ENCODE results near the gene BTBD6. TPM values are rescaled to one million over a fixed set of nuclear protein-coding genes. Genes with fewer than 3 reads are reported as not detected.

The BTBD6 gene
- total and polyA plus RNA-seq, 2 of the 8 experiments (the other 6 are each of a cell fraction or from before 2014, with no cell fraction given): 10.1 to 10.2 TPM

DNA sequence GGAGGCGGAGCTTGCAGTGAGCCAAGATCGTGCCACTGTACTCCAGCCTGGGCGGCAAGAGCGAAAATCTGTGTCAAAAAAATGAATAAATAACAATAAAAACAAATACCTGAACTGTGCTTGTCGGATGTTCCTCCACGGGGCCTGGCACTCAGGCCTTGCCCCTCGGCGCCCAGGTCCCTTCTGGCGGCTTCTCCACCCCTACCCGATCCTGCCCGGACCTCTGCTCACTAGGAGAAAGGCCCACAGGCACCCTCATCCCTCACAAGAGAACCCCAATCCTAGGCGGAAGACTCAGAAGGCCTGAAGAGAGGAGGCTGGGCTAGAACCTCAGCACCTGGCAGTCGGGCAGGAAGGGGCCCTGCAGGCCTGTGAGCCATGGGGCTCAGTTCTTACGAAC, 21.0 kb upstream of the BTBD6 start:
- H2AK5ac ChIP-seq (ENCODE audit: low read depth, low read length): no peak overlapping the region
- H2BK12ac ChIP-seq (ENCODE audit: low read depth, low read length): no peak overlapping the region
- H3K23me2 ChIP-seq (ENCODE audit: low read depth, low read length): peaks cover 2% of the 10 kb centered on the region; the same call in 1 of the 2 replicates
- FAIRE-seq (no peak), DNase-seq (ENCODE audit: low read depth in 1 of 2, low spot score in 2 of 2) (no peak)
- H2AFZ ChIP-seq (ENCODE audit: low read length): no peak overlapping the region
- no peaks in the 10 kb centered on the region for H3K79me2 ChIP-seq (ENCODE audit: control insufficient read depth in 1 of 2, insufficient read depth in 2 of 2, low read length in 2 of 2)
- H3K18ac ChIP-seq (ENCODE audit: extremely low read depth, low read length): no peak overlapping the region
- no peak overlapping the region for H2BK5ac ChIP-seq (ENCODE audit: low read depth, low read length)
- H3K4me2 ChIP-seq (ENCODE audit: insufficient read depth in 1 of 2, low read depth in 2 of 2, low read length in 2 of 2): no peak overlapping the region
- H3K27me3 ChIP-seq (replicated peaks in 1 of 4; ENCODE audit: control insufficient read depth in 3 of 4, extremely low read depth in 1 of 4, insufficient read depth in 3 of 4, low read length in 3 of 4): no peaks in the 10 kb centered on the region
- H2BK20ac ChIP-seq (ENCODE audit: low read length): no peak overlapping the region
- H3K23ac ChIP-seq (ENCODE audit: insufficient read length): no peak overlapping the region
- H3K27ac ChIP-seq (ENCODE audit: low read depth, low read length): no peak overlapping the region
- H3K4me3 ChIP-seq (ENCODE audit: extremely low read depth in 1 of 4, insufficient read depth in 2 of 4, low read depth in 3 of 4, low read length in 4 of 4): no peak overlapping the region
- H4K91ac ChIP-seq (replicated peaks; ENCODE audit: insufficient read length, low read length): no peak overlapping the region
- POLR2A ChIA-PET (ENCODE audit: partially characterized antibody): no interaction called here
- no peak overlapping the region for H2BK15ac ChIP-seq (ENCODE audit: low read length)
- no peaks in the 10 kb centered on the region for H3K4me1 ChIP-seq (replicated peaks in 1 of 4; ENCODE audit: control insufficient read depth in 3 of 4, insufficient read depth in 4 of 4, low read length in 3 of 4)
- 93% methylated on average over 14 of the region's 14 CpGs; no CpG with 5 or more reads in 1 of the 2 experiments for WGBS, 2 experiments (ENCODE audit: extremely low coverage in 1 of 2, insufficient coverage in 1 of 2, insufficient read length in 1 of 2, insufficient replicate concordance in 2 of 2, low coverage in 1 of 2, low lambda C conversion rate in 2 of 2, missing lambda C conversion rate in 1 of 2)
- H4K20me1 ChIP-seq (replicated peaks in 1 of 2; ENCODE audit: control insufficient read depth in 1 of 2, insufficient read depth in 2 of 2, low read length in 2 of 2): peaks cover 0 to 6% of the 10 kb centered on the region in 2 experiments
- peaks cover 0 to 3% of the 10 kb centered on the region in 2 experiments; a peak in 1 of 4 replicates for H3K9me3 ChIP-seq (ENCODE audit: insufficient read depth in 2 of 2, low read depth in 1 of 2, low read length in 1 of 2)
- H3K14ac ChIP-seq (ENCODE audit: insufficient read length): no peak overlapping the region
- H2BK120ac ChIP-seq (replicated peaks; ENCODE audit: low read depth, low read length): no peak overlapping the region
- H3K36me3 ChIP-seq (ENCODE audit: control insufficient read depth in 2 of 4, insufficient read depth in 4 of 4, low read length in 3 of 4): no peaks in the 10 kb centered on the region; a peak in 2 of 8 replicates
- H4K5ac ChIP-seq (ENCODE audit: insufficient read length, low read depth, low read length): no peak overlapping the region
- CTCF ChIA-PET (ENCODE audit: partially characterized antibody): interaction anchor here (0.6 to 2.4 kb wide), 6 partner anchors 9 to 390 kb away, joined by 3 to 7 read pairs (median 4); no protein-coding TSS in a partner anchor
- no peaks in the 10 kb centered on the region for H3K79me1 ChIP-seq (ENCODE audit: low read depth, low read length)
- H4K8ac ChIP-seq (ENCODE audit: extremely low read depth, insufficient read depth, low read length): no peak overlapping the region
- H3K56ac ChIP-seq (replicated peaks; ENCODE audit: insufficient read length, low read depth, low read length): no peak overlapping the region
- H3K9ac ChIP-seq (replicated peaks in 1 of 4; ENCODE audit: extremely low read depth in 1 of 4, low read depth in 3 of 4, low read length in 3 of 4): no peak overlapping the region
- no peak overlapping the region for H3K4ac ChIP-seq (replicated peaks; ENCODE audit: insufficient read length, low read depth, low read length)
- no peak for TF ChIP-seq RNF2 (IDR thresholded peaks at IDR 0.05; ENCODE audit: borderline replicate concordance, low read depth, low read length, missing control alignments, poor library complexity, severe bottlenecking)
- no peak for TF ChIP-seq HDAC2 (IDR thresholded peaks at IDR 0.05; ENCODE audit: borderline replicate concordance in 1 of 2, low read depth in 2 of 2, low read length in 2 of 2)
- no peak for TF ChIP-seq SAP30 (IDR thresholded peaks at IDR 0.05; ENCODE audit: insufficient read depth, insufficient replicate concordance, low read length)
- no peak for TF ChIP-seq CREB1 (IDR thresholded peaks at IDR 0.05)
- no peak for TF ChIP-seq JUN (IDR thresholded peaks at IDR 0.05; ENCODE audit: low read depth, low read length)
- TF ChIP-seq, protein P1, sequence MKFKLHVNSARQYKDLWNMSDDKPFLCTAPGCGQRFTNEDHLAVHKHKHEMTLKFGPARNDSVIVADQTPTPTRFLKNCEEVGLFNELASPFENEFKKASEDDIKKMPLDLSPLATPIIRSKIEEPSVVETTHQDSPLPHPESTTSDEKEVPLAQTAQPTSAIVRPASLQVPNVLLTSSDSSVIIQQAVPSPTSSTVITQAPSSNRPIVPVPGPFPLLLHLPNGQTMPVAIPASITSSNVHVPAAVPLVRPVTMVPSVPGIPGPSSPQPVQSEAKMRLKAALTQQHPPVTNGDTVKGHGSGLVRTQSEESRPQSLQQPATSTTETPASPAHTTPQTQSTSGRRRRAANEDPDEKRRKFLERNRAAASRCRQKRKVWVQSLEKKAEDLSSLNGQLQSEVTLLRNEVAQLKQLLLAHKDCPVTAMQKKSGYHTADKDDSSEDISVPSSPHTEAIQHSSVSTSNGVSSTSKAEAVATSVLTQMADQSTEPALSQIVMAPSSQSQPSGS (IDR thresholded peaks at IDR 0.05; ENCODE audit: low read length): no peak
- no peak for TF ChIP-seq SUZ12 (IDR thresholded peaks at IDR 0.05; ENCODE audit: low read length)

Measured in H1 (cell line).